ENCODE data around the gene PPP2R2D. TPM values are rescaled to one million over a fixed set of nuclear protein-coding genes. Genes with fewer than 3 reads are reported as not detected.

The PPP2R2D gene
- total and polyA plus RNA-seq, 7 donors = 18.4 to 44.0 (median 23.8) TPM

- H3K36me3 ChIP-seq = no peaks in the 10 kb centered on the region
- DNase-seq = no peak
- whole genome bisulfite sequencing, 2 donors = 64 to 77% methylated on average over 8 of the region's 8 CpGs
- no peaks in the 10 kb centered on the region for H3K9me3 ChIP-seq
- H3K27ac ChIP-seq = no peak overlapping the region
- H3K4me3 ChIP-seq = no peak overlapping the region
- intact Hi-C loops (cut with DNase I) = no loop called here
- H3K27me3 ChIP-seq = peaks cover 0 to 17% (median 0%) of the 10 kb centered on the region in 3 donors
- TF ChIP-seq EP300 (IDR thresholded peaks at IDR 0.05) (no peak), POLR2AphosphoS5 (IDR thresholded peaks at IDR 0.05) (no peak), POLR2A (IDR thresholded peaks at IDR 0.05) (no peak)
- TF ChIP-seq, protein P1, sequence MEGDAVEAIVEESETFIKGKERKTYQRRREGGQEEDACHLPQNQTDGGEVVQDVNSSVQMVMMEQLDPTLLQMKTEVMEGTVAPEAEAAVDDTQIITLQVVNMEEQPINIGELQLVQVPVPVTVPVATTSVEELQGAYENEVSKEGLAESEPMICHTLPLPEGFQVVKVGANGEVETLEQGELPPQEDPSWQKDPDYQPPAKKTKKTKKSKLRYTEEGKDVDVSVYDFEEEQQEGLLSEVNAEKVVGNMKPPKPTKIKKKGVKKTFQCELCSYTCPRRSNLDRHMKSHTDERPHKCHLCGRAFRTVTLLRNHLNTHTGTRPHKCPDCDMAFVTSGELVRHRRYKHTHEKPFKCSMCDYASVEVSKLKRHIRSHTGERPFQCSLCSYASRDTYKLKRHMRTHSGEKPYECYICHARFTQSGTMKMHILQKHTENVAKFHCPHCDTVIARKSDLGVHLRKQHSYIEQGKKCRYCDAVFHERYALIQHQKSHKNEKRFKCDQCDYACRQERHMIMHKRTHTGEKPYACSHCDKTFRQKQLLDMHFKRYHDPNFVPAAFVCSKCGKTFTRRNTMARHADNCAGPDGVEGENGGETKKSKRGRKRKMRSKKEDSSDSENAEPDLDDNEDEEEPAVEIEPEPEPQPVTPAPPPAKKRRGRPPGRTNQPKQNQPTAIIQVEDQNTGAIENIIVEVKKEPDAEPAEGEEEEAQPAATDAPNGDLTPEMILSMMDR (IDR thresholded peaks at IDR 0.05) = no peak
- peaks cover 0 to 33% (median 29%) of the 10 kb centered on the region in 4 donors for H3K4me1 ChIP-seq
Measured at GRCh38 chr10:131899116-131899690, 1.6 kb upstream of the PPP2R2D start.

DNA sequence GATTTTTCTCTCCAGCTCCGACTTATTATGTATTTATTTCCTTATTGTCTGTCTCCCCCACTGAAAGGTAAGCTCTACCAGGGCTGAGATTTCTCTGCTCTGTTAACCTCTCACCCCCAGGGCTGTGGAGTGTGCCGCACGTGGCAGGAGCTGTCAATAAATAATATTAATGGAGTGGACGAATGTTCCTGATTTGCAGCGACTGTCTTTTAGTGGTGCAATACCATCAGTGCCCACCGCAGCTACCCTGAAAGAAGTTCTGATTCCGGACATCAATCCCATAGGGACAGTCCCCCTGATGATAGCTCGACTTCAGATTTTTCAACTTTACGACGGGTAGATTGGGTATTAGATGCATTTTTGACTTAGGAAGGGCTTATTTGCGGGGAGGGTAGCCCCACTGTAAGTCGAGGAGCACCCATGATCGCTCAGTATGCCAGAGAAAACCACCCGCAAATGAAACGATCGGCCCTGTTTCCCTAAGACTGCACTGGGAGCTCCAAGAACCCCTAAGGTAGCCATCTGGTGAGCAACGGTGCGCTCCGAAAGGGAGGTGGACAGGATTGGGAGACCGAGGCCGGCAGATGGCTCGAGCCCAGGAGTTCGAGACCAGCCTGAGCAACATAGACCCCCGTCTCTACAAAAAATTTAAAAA lies 986 bp upstream of the PPP2R2D start:
- H3K4me3 ChIP-seq = peak overlapping the region; percentile 84 to 97 (median 92)
- intact Hi-C loops (cut with DNase I) = loop anchor here (5.0 kb wide), 1 partner anchor 122 kb away; no protein-coding TSS in a partner anchor
- H3K27ac ChIP-seq = peak overlapping the region; percentile 91 to 99 (median 96)
- DNase-seq = peak; percentile 35
- no peaks in the 10 kb centered on the region for H3K9me3 ChIP-seq
- peaks cover 0 to 17% (median 0%) of the 10 kb centered on the region in 3 donors for H3K27me3 ChIP-seq
- H3K36me3 ChIP-seq = no peaks in the 10 kb centered on the region
- peaks cover 0 to 39% (median 35%) of the 10 kb centered on the region in 4 donors for H3K4me1 ChIP-seq
- WGBS, 2 donors = 16 to 26% methylated on average over 24 of the region's 24 CpGs
- TF ChIP-seq POLR2AphosphoS5 (IDR thresholded peaks at IDR 0.05) = no peak
- TF ChIP-seq, protein P1 (IDR thresholded peaks at IDR 0.05) = no peak
- no peak for TF ChIP-seq POLR2A (IDR thresholded peaks at IDR 0.05)
- no peak for TF ChIP-seq EP300 (IDR thresholded peaks at IDR 0.05)

- Histone ChIP-seq H3K4me3 (peak overlapping the region; percentile 67 to 97 (median 92)), H3K4me1 (peaks cover 0 to 54% (median 50%) of the 10 kb centered on the region in 4 donors), H3K27ac (peak overlapping the region; percentile 91 to 99 (median 96)), H3K36me3 (no peaks in the 10 kb centered on the region), H3K27me3 (peaks cover 0 to 17% (median 0%) of the 10 kb centered on the region in 3 donors), H3K9me3 (no peaks in the 10 kb centered on the region)
- no peak for TF ChIP-seq EP300 (IDR thresholded peaks at IDR 0.05)
- TF ChIP-seq, protein P1 (IDR thresholded peaks at IDR 0.05) = no peak
- TF ChIP-seq POLR2AphosphoS5 (IDR thresholded peaks at IDR 0.05) = no peak
- TF ChIP-seq POLR2A (IDR thresholded peaks at IDR 0.05) = no peak
- intact Hi-C loops (cut with DNase I) = loop anchor here (1.0 to 5.0 kb wide), 2 partner anchors 80 to 121 kb away; partner anchors contain the start of gene BNIP3
- DNase-seq = peak; percentile 71
- 1% methylated on average over 83 of the region's 83 CpGs for WGBS, 2 donors
Measured at GRCh38 chr10:131901181-131901829, 497 bp downstream of the PPP2R2D start.

DNA sequence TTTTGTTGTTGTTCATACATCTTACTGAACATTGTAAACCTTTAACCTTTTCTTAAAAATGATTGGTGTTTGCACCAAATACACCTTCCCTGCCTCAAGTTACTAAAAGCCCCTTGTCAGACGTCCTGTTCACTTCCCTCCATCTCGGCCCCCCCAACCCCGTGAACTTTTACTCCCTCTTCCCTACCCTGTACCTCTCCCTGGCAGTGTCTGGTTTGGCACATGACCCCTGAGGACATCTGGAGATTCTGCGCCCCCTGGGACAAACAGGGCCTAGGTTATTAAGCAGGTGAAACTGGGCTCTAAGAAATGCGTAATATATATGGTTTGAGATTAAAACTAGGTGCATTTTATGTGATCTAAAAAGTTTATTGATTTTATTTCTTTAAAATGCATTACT lies 1.4 kb downstream of the PPP2R2D start:
- intact Hi-C loops (cut with DNase I) = loop anchor here (5.0 kb wide), 1 partner anchor 120 kb away; no protein-coding TSS in a partner anchor
- Histone ChIP-seq H3K4me1 (peaks cover 0 to 58% (median 55%) of the 10 kb centered on the region in 4 donors), H3K27me3 (peaks cover 0 to 17% (median 0%) of the 10 kb centered on the region in 3 donors), H3K27ac (peak overlapping the region; percentile 91 to 99 (median 96)), H3K4me3 (peak overlapping the region in 3 of 4 donors; percentile 91 to 97 (median 94)), H3K36me3 (no peaks in the 10 kb centered on the region), H3K9me3 (no peaks in the 10 kb centered on the region)
- TF ChIP-seq EP300 (IDR thresholded peaks at IDR 0.05) (no peak), POLR2AphosphoS5 (IDR thresholded peaks at IDR 0.05) (no peak)
- TF ChIP-seq, protein P1 (IDR thresholded peaks at IDR 0.05) = no peak
- DNase-seq = peak; percentile 37
- 29 to 51% methylated on average over 5 of the region's 5 CpGs for WGBS, 2 donors
